Mesodermal cell (in vitro differentiated cells): Measurements from ENCODE around the gene CHL1.

Experiments used
- H3K27ac ChIP-seq: 2 replicates; pipeline ENCODE4 v1.7.0; 2013; ENCODE audit warnings: mild to moderate bottlenecking, low read depth, low read length, moderate library complexity; ENCODE audit not compliant: severe bottlenecking
- H3K36me3 ChIP-seq: 2 replicates; pipeline ENCODE4 v1.7.1; 2013; ENCODE audit warnings: mild to moderate bottlenecking, low read length, moderate library complexity; ENCODE audit not compliant: control insufficient read depth, insufficient read depth
- H3K4me1 ChIP-seq: one replicate; pipeline ENCODE4 v1.7.1; 2013; ENCODE audit warnings: mild to moderate bottlenecking, low read length; ENCODE audit not compliant: insufficient read depth, control insufficient read depth, poor library complexity, severe bottlenecking
- H3K4me3 ChIP-seq: 2 replicates; pipeline ENCODE4 v1.7.0; 2013; ENCODE audit warnings: low read length, control low read depth, mild to moderate bottlenecking; ENCODE audit not compliant: insufficient read depth, poor library complexity, severe bottlenecking; ENCODE audit errors: extremely low read depth
- H3K9me3 ChIP-seq: 2 replicates; pipeline ENCODE4 v1.7.1; 2013; ENCODE audit warnings: mild to moderate bottlenecking, low read length, moderate library complexity; ENCODE audit not compliant: control insufficient read depth
- WGBS, 2 experiments: methylation state at CpG; one replicate each; pipeline ENCODE4 v1.1.5; 2013; ENCODE audit warnings: missing lambda C conversion rate in 2 of 2; ENCODE audit not compliant: insufficient coverage in 2 of 2; 5-methylcytosine and 5-hydroxymethylcytosine counted together

The CHL1 gene

GRCh38 chr3:217948-218347, 21.4 kb downstream of the CHL1 start:
- Histone ChIP-seq H3K9me3 (peaks cover 41% of the 10 kb centered on the region), H3K36me3 (no peaks in the 10 kb centered on the region), H3K4me1 (no peaks in the 10 kb centered on the region), H3K4me3 (no peak overlapping the region), H3K27ac (no peak overlapping the region)
- 100% methylated on average over 2 of the region's 2 CpGs; no CpG with 5 or more reads in 1 of the 2 experiments for WGBS, 2 experiments

- Histone ChIP-seq H3K27ac (no peak overlapping the region), H3K4me3 (no peak overlapping the region), H3K4me1 (no peaks in the 10 kb centered on the region), H3K9me3 (peaks cover 25% of the 10 kb centered on the region), H3K36me3 (no peaks in the 10 kb centered on the region)
- 67% methylated on average over 1 of the region's 3 CpGs; no CpG with 5 or more reads in 1 of the 2 experiments for WGBS, 2 experiments
These were observed 32.0 kb downstream of the CHL1 start for GRCh38 chr3:228442-229182.

- H3K4me3 ChIP-seq, result no peak overlapping the region
- H3K9me3 ChIP-seq, result peaks cover 21% of the 10 kb centered on the region
- H3K27ac ChIP-seq, result no peak overlapping the region
- H3K4me1 ChIP-seq, result no peaks in the 10 kb centered on the region
- H3K36me3 ChIP-seq, result no peaks in the 10 kb centered on the region
- WGBS, 2 experiments, result 71 to 81% methylated on average over 1 to 3 of the region's 6 CpGs
These were observed 32.7 kb downstream of the CHL1 start for GRCh38 chr3:229183-229661.

GRCh38 chr3:236881-237280, 40.3 kb downstream of the CHL1 start:
- H3K27ac ChIP-seq, result no peak overlapping the region
- H3K36me3 ChIP-seq, result no peaks in the 10 kb centered on the region
- no peaks in the 10 kb centered on the region for H3K4me1 ChIP-seq
- peaks cover 29% of the 10 kb centered on the region for H3K9me3 ChIP-seq
- H3K4me3 ChIP-seq, result no peak overlapping the region
- WGBS, 2 experiments, result 42 to 60% methylated on average over 1 to 4 of the region's 4 CpGs

- H3K27ac ChIP-seq, result no peak overlapping the region
- no peaks in the 10 kb centered on the region for H3K4me1 ChIP-seq
- WGBS, 2 experiments, result 75% methylated on average over 1 of the region's 3 CpGs
- peaks cover 32% of the 10 kb centered on the region for H3K9me3 ChIP-seq
- no peak overlapping the region for H3K4me3 ChIP-seq
- H3K36me3 ChIP-seq, result no peaks in the 10 kb centered on the region
These were observed 46.2 kb downstream of the CHL1 start for GRCh38 chr3:242602-243355.

- no peak overlapping the region for H3K27ac ChIP-seq
- H3K4me3 ChIP-seq, result no peak overlapping the region
- peaks cover 33% of the 10 kb centered on the region for H3K9me3 ChIP-seq
- H3K4me1 ChIP-seq, result no peaks in the 10 kb centered on the region
- WGBS, 2 experiments, result 86 to 88% methylated on average over 2 of the region's 3 CpGs
- no peaks in the 10 kb centered on the region for H3K36me3 ChIP-seq
These were observed 46.8 kb downstream of the CHL1 start for GRCh38 chr3:243356-243725.

DNA sequence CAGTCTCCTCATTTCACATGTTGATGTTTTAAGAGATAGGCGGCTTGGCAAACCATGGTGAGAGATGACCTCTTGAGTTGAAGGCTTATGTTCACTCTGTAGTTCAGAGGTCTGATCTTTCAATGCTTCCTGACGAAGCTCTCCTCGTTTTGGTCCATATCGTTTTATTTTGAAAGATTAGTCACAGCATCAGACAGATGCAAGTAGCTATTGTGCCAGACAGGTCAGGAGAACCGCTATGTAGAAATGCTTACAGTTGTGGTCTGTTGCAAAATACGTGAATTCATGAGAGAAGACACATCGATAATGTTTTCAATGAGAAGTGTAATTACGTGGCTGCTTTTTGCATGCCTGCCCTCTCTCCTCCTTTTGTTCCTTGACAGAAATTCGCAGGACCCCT, 47.5 kb downstream of the CHL1 start:
- WGBS, 2 experiments, result 72 to 80% methylated on average over 5 to 7 of the region's 9 CpGs
- Histone ChIP-seq H3K4me1 (no peaks in the 10 kb centered on the region), H3K4me3 (no peak overlapping the region), H3K27ac (no peak overlapping the region), H3K36me3 (no peaks in the 10 kb centered on the region), H3K9me3 (peaks cover 30% of the 10 kb centered on the region)

DNA sequence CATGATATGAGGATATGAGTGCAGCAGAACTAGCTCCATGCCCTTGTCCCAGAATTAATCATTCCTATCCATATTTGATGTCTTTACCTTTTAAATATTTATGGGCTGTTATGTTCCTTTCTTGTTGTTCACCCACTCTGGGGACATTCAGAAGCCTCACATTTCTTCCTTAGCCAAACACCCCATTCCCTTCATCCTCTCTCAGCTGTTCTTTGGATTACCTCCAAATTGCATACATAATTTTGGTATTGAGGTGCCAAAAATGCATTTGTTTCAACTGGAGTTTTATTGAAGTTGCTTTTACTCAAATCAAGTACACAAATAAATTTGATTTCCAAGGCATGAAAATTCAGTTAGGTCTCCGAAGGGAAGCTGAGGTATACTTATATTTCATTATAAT, 51.4 kb downstream of the CHL1 start:
- Histone ChIP-seq H3K36me3 (no peaks in the 10 kb centered on the region), H3K9me3 (peaks cover 31% of the 10 kb centered on the region), H3K4me1 (no peaks in the 10 kb centered on the region), H3K27ac (no peak overlapping the region), H3K4me3 (no peak overlapping the region)
- no CpG with 5 or more reads among the region's 1 CpG for WGBS, 2 experiments

DNA sequence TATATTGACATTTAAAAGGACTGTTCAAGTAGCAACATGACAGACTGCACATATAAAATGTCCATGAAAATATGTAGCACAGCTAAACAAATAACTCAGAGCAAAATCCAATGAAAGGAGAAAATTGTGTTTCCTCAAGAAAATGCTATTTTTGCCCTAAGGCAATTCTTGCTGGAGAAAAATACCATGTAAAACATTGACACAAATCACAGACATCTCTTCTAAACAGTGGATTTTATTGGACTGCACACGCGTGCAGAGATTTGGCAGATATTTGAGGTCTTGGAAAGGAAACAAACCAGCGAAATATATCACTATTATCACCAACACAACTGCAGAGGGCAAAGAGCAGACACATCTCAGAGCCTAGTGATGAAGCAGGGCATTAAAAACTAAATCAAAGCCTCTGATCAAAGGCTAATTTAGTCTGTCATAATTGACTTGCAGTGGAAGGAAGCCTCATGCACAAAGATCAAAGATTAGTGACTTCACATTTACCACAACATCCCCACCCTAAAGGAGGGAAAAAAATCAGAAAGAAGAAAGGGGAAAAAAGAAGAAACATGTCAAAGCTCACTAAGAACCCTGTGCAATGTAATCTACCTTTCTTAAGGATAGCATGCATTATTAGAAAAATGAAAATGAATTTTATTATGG, 52.4 kb downstream of the CHL1 start:
- H3K4me1 ChIP-seq, result no peaks in the 10 kb centered on the region
- no peak overlapping the region for H3K27ac ChIP-seq
- H3K4me3 ChIP-seq, result no peak overlapping the region
- H3K9me3 ChIP-seq, result peaks cover 31% of the 10 kb centered on the region
- H3K36me3 ChIP-seq, result no peaks in the 10 kb centered on the region
- WGBS, 2 experiments, result 93% methylated on average over 2 of the region's 3 CpGs; no CpG with 5 or more reads in 1 of the 2 experiments

DNA sequence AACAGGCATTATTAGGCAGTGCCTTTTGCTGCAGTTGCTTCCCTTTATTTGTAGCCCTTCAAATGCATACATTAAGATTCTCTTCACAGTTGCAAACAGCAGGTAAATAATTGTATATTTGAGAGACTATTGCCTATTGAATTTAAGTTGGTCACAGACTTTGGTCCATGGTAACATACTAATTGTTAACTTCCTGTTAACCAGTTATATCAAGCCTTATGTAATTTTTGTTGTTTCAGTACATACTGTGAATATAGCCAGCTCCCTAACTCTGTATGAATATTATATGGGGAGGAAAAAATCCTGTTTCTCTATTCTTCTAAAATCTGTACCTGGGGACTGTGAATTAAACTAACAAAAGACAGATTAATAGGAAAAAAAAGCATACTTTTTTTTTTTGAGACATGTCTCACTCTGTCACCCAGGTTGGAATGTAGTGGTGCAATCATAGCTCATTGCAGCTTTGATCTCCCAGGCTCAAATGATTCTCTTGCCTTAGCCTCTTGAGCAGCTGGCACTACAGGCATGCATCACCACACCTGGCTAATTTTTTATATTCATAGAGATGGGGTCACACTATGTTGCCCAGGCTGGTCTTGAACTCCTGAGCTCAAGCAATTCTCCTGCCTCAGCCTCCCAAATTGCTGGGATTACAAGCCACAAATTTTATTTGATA, 53.2 kb downstream of the CHL1 start:
- Histone ChIP-seq H3K36me3 (no peaks in the 10 kb centered on the region), H3K9me3 (peaks cover 32% of the 10 kb centered on the region), H3K4me1 (no peaks in the 10 kb centered on the region)

More for the DNA sequence above, 53.2 kb downstream of the CHL1 start:
- Histone ChIP-seq H3K27ac (no peak overlapping the region), H3K4me3 (no peak overlapping the region)
